NK-92 (cell line): ENCODE data around the gene MRPL40.
"Not testable (repeated sequence)": the region's sequence is repeated elsewhere in the genome, so short reads cannot be mapped to it uniquely, and the experiment has no call there.

Source experiments
- DNase-seq: peaks from one replicate; lab custom pipeline; 2025; ENCODE audit not compliant: unreplicated experiment; lab: John Stamatoyannopoulos, UW

Gene MRPL40

DNA sequence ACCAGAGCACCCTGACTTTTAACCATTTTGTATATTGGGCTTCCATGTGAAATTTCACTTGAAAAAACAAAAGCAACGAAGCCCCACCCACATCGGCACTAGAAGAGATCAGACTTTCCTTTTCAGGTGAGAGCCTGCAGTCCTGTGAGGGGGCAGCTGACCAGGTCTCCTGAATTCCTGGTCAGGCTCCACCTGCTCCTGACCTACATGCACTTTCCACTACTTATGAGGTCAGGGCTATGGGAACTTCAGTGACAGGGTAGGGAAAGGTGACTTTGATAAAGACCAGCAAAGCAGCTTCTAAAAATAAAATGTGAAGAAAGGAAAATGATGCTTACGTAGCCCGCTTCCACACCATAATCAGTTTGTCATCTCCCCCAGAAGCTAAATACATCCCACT, 25.5 kb upstream of the MRPL40 start:
- no peak for DNase-seq

- no peak for DNase-seq
These were observed 24.4 kb upstream of the MRPL40 start for GRCh38 chr22:19407649-19408606.

- no peak for DNase-seq
These were observed 21.2 kb upstream of the MRPL40 start for GRCh38 chr22:19410941-19411689.

GRCh38 chr22:19411690-19412045, 20.7 kb upstream of the MRPL40 start:
- DNase-seq: no peak

DNA sequence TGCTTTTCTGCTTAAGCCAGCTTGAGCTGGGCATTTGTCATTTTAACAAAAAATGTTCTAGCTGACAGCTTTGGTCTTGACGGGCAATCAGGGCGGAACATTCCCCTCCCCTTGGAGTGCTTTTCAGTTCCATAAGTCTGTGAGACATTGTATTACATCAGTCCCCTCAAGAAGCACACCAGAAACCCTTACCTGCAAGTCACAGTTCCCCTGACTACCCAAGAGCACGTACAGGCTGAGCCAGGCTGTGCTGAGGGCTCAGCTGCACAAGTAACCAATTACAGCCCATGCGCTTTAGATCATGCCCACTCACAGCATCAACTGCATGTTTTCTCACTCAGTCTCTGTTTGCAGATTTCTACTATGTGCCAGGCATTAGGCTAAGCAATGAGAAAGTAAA, 19.9 kb upstream of the MRPL40 start:
- DNase-seq: no peak

- no peak for DNase-seq
These were observed 19.4 kb upstream of the MRPL40 start for GRCh38 chr22:19412923-19413322.

DNA sequence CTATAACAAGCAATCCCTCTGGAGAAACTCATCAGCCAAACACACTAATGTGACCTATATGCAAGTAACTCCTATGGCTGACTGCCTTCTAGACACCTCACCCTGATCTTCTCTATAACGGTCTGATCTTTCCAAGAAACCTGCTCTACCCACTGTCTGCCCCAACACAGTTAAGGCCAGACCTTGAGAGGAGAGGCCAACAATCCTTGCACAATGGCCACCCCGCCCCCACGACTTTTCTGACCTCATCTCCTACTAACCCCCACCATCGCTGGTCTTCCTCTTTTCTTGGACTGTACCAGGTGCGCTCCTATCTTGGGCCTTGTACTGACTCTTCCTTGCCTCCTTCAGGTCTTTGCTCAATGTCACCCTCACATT, 13.3 kb upstream of the MRPL40 start:
- DNase-seq: no peak

DNA sequence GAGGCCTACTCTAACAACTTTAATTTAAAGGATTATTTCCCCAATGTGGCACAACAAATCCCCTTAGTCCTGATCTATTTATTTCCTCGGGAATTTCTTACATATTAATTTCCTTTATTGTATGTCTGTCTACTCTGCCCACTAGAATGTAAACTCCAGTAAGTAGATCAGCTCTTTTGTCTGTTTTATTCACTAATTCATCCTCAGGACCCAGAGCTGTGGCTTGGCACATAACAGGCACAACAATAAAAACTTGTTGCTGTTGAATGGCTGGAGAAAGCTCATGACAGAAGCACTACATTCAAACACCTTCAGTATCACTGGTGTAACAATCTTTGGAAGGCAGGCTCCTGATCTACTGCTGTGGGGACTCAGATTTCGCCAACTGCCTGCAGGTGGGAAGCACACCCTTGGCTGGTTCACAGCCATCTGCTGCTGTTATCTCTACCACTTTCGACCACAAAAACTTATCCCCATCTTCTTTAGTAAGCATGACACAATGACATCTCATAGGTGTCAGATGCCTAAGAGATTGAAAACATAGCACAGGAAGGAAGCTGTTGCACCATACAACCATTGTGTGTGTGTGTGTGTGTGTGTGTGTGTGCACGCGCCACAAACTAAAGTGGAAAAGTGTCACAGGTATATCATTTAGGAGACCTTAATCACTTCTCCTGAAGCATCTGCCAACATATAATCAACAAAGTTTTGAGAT, 12.7 kb upstream of the MRPL40 start:
- no peak for DNase-seq

GRCh38 chr22:19420321-19420720, 12.0 kb upstream of the MRPL40 start:
- DNase-seq: no peak

- no peak for DNase-seq
These were observed 9.7 kb upstream of the MRPL40 start for GRCh38 chr22:19422440-19423301.

DNA sequence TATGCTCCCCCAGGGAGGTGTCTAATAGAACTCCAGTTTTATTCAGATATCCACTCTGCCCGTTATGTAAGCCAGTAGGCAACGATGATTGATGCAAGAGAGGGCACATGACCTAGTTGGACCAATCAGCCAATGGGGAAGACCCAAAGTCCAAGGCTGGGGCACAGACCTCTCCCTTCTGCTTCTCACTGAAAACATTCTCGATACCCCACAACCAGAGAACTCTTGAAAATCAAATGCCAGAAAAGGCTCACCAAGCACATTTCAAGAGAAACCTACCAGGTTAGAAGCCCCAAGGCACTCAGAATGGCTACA, 8.2 kb upstream of the MRPL40 start:
- no peak for DNase-seq

- no peak for DNase-seq
These were observed 2.1 kb upstream of the MRPL40 start for GRCh38 chr22:19429950-19430889.

DNA sequence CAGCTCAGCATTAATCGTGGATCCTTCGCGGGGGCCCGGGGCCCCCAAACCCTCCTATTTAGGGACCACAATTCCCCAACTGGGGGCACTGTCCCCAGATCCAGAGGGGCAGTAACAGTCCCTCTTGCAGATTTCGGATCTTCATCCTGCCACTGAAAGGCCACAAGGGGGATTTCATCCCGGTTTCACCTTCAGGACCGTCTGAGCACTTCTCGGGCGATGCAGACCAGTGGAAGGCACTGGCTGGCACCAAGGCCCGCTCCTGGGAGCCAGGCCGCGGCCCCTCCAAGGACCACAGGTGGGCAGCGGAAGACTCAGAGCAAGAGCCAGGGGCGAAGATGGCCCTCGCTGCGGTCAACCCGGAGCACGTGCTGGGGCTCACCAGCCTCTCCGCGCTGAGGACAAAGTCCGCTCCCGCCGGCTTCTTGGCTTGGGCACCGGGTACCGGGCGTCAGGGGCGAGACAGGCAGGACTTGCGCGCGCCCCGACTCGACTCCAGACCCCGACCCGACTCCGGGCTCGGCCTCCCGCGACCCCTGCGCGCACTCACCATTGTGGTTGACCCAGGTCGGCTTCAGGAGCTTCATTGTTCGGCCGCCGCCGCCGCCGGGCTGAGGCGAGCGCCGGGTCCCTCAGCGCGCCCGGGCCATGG, 1.3 kb upstream of the MRPL40 start:
- no peak for DNase-seq

DNA sequence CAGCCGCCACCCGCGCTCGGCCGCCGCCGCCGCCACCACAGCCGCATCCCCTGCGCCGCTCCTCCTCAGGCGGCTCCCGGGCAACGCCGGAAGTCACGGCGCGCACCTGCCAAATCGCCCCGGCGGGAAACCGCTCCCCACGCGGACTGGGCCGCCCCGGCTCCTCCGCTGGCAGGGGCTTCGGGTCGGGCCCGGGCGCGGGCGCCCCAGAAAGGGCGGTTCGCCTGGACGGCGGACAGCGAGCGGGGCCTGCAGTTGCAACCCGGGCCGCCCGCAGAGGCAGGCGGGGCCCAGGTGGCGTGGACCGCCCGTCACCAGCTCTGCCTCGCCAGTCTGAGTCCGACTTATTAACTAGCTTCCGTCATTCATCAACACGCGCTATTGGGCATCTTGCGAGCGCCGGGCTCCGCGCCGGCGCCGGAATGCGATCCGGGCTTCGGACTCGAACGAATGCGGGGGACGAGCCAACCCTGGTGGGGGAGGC, 654 bp upstream of the MRPL40 start, which contains the start of gene HIRA:
Gene HIRA (minus strand): TSS at position 85 of the 484 bp plus-strand sequence. CDS start 257 bp downstream, outside the sequence.
- DNase-seq: no peak

DNA sequence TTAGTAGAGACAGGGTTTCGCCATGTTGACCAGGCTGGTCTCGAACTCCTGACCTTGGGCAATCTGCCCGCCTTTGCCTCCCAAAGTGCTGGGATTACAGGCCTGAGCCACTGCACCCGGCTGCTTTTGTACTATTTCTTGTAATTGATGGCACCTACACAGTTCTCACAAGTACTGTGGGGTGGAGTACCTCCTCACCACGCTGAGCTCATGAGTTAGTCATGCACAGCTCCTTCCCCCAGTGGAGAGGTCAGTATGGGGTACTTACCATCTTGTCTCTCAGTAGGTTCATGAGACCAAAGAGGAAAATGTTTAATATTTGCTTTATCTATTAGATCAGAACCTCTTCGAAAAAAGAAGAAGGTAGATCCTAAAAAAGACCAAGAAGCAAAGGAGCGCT, 2.1 kb downstream of the MRPL40 start:
- no peak for DNase-seq

GRCh38 chr22:19434829-19435580, 2.7 kb downstream of the MRPL40 start:
- DNase-seq: no peak

DNA sequence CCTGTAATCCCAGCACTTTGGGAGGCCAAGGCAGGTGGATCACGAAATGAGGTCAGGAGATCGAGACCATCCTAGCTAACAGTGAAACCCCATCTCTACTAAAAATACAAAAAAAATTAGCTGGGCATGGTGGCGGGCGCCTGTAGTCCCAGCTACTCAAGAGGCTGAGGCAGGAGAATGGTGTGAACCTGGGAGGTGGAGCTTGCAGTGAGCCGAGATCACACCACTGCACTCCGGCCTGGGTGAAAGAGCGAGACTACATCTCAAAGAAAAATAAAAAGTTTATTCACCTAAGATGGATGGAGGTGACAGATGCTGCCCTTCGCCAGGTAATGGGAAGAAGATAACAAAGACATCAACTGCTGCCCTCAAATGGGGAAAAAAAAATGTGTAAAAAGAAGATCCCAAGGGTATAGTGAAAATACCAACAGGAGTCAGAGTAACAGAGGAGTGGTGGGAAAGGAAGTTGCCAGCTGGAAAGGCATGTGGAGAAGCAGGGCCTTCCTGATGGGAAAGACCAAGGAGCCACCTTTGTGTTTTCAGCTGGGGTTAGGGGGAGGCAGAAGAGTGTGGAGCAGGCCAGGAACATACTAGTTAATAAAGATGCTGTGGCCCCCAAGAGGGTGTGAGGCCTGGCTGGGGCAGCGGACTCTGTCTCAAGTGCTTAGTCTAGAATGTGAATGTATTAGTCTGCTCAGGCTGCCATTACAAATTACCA, 4.3 kb downstream of the MRPL40 start:
- not testable (repeated sequence) for DNase-seq

- DNase-seq: no peak
These were observed 6.0 kb downstream of the MRPL40 start for GRCh38 chr22:19438298-19438697.
